GM18519 (cell line): ENCODE results near the gene MTR.

Experiments
- ATAC-seq: cut with Tn5 transposase; IDR thresholded peaks from one replicate; pipeline ENCODE4 v1.9.1; 2021; ENCODE audit warnings: mild to moderate bottlenecking, moderate library complexity; ENCODE audit not compliant: unreplicated experiment, low FRiP score

Gene MTR

GRCh38 chr1:236947794-236948193 is 152.7 kb downstream of the MTR start:
- no peak for ATAC-seq

GRCh38 chr1:236948381-236948780 is 153.3 kb downstream of the MTR start:
- no peak for ATAC-seq

- ATAC-seq, result no peak
Measured at GRCh38 chr1:236948996-236949395, 153.9 kb downstream of the MTR start.

GRCh38 chr1:236950365-236950764 is 155.3 kb downstream of the MTR start:
- ATAC-seq, result no peak

GRCh38 chr1:236951672-236952071 is 156.6 kb downstream of the MTR start:
- no peak for ATAC-seq

- ATAC-seq, result no peak
Measured at GRCh38 chr1:236952246-236953003, 157.3 kb downstream of the MTR start.

- no peak for ATAC-seq
Measured at GRCh38 chr1:236953151-236953700, 158.1 kb downstream of the MTR start.
